GM12891 (cell line): Measurements from ENCODE around the gene LIX1L.

ENCODE experiments used
- DNase-seq: peaks from one replicate; pipeline ENCODE4 v3.0.0; 2011; ENCODE audit warnings: low spot score; ENCODE audit not compliant: insufficient read length
- FAIRE-seq: peaks from 2 replicates; lab custom pipeline; 2011; peaks lifted over from hg19 to GRCh38; lab: Jason Lieb, UNC
- PAX5 ChIP-seq: IDR thresholded peaks from 2 replicates; pipeline ENCODE4 v1.6.1; 2011; ENCODE audit warnings: low read length, moderate library complexity, mild to moderate bottlenecking; ENCODE audit not compliant: insufficient read depth, severe bottlenecking
- POLR2A ChIP-seq: IDR thresholded peaks from 2 replicates; pipeline ENCODE4 v1.6.1; 2011; ENCODE audit warnings: low read depth, low read length, control low read depth
- POLR2AphosphoS5 ChIP-seq: IDR thresholded peaks from 2 replicates; pipeline ENCODE4 v1.6.1; 2011; ENCODE audit warnings: low read depth, low read length, control low read depth
- POU2F2 ChIP-seq: IDR thresholded peaks from 2 replicates; pipeline ENCODE4 v1.6.1; 2011; ENCODE audit warnings: low read depth, mild to moderate bottlenecking, control low read depth, low read length, moderate library complexity
- SPI1 ChIP-seq: IDR thresholded peaks from 2 replicates; pipeline ENCODE4 v1.6.1; 2011; ENCODE audit warnings: low read depth, low read length, control low read depth
- TAF1 ChIP-seq: IDR thresholded peaks from 2 replicates; pipeline ENCODE4 v1.6.1; 2011; ENCODE audit warnings: low read depth, low read length, control low read depth

The LIX1L gene

DNA sequence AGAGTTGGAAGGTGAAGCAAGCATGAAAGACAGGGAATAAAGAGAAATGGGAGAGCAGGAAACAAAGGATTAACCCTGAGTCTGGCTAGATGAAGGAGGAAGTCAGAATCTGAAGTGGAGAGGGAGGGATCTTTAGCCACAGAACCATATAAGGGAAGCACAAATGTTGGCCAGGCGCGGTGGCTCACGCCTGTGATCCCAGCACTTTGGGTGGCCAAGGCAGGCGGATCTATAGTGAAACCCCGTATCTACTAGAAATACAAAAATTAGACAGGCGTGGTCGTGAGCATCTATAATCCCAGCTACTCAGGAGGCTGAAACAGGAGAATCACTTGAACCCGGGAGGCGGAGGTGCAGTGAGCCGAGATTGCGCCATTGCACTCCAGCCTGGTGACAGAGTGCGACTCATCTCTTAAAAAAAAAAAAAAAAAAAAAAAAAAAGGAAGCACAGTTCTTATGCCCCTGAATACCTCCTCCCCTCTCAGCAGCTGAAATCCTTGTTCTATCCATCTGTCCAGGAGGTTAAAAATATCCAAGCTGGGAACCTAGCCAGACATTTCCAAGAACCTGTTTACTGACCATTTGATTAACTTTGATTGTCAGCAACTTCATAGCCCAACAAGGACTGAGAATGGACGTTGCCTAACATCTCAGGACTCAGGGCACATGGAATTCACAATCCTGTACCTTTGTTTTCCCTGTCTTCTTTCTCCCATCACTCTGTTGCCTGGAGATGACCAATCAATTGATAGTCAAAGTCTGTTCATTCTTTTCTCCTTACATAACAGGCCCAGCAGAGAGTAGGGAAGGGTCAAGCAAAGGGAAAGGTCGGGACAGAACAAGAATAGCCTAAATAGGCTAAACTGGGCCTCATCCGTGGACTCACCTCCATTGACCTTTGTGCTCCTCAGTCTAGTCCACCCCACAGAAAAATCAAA lies 28.0 kb upstream of the LIX1L start:
- FAIRE-seq: no peak
- DNase-seq: no peak
- TF ChIP-seq POU2F2 (no peak), PAX5 (no peak), SPI1 (no peak), POLR2AphosphoS5 (no peak), TAF1 (no peak), POLR2A (no peak)

DNA sequence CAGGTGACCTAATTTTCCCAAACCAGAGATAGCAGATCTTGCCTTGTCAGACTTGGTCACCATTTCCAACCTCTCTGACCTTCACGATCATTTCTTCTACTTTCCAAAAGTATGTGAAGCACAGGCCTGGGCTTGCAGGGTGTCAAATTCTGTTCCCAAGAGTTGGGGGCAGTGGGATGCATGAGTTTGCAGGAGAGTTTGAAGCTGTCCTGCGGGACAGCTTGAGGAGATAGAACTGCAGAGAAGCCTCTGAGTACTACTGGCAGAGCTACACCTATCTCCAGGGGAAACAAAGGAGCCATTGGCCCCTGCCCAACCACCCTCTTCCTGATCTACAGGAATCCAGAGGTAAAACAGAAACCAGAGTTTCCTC lies 27.3 kb upstream of the LIX1L start:
- no peak for DNase-seq
- FAIRE-seq: no peak
- no peak for TF ChIP-seq SPI1
- no peak for TF ChIP-seq POLR2AphosphoS5
- no peak for TF ChIP-seq POU2F2
- no peak for TF ChIP-seq PAX5
- no peak for TF ChIP-seq TAF1
- TF ChIP-seq POLR2A: no peak

DNA sequence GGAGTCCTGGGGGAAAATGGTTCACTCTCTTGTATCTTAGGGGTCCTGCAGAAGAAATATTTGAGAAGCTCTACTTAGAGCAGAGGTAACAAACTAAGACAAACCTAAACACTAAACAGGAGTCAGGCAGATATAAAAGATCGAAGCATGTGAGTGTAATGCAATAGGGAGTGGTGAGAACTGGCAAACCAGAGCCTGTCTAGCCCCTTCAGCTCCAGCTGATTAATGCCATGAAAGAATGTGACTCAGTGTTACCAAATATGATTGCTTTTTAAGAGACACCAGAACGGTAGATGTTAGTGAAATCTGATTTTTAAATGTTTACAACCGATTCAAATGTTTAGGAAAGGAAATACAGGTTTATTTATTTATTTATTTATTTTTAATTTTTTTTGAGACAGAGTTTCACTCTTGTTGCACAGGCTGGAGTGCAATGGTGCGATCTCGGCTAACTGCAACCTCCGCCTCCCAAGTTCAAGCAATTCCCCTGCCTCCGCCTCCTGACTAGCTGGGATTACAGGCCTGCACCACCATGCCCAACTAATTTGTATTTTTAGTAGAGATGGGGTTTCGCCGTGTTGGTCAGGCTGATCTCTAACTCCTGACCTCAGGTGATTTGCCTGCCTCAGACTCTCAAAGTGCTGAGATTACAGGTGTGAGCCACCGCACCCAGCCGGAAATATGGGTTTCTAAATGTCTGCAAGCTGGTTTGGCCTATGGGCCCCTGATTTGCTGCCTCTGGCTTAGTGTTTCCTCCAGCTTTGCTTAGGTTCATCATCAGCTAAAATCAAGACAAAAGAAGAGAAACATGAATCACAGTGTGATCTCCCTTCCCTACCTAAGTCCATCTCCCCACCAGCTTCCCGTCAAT lies 26.4 kb upstream of the LIX1L start:
- FAIRE-seq: no peak
- DNase-seq: no peak
- TF ChIP-seq POLR2A (no peak), TAF1 (no peak), POLR2AphosphoS5 (no peak), POU2F2 (no peak), SPI1 (no peak), PAX5 (no peak)

DNA sequence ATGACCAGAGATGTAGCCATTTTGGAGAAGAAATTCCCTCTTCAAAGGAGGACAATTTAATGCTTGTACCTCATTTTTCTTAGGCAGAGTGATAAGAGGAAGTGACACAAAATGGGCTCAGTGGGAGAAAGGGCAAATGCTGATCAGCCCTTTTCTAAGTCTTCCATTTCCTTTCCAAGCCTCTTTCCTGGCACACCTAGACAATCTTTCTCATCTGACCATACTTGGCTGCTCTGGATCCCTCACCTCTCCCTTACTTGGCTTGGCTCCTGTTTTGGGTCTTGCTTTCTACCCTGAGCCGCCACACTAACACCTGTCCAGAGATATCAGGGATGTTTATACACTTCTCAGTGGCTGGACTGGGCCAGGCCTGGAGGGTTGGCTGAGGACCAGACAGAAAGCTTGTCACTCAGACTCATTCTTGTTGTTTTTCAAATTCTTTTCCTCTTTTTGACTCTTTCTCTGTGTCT lies 25.4 kb upstream of the LIX1L start:
- DNase-seq (no peak), FAIRE-seq (no peak)

DNA sequence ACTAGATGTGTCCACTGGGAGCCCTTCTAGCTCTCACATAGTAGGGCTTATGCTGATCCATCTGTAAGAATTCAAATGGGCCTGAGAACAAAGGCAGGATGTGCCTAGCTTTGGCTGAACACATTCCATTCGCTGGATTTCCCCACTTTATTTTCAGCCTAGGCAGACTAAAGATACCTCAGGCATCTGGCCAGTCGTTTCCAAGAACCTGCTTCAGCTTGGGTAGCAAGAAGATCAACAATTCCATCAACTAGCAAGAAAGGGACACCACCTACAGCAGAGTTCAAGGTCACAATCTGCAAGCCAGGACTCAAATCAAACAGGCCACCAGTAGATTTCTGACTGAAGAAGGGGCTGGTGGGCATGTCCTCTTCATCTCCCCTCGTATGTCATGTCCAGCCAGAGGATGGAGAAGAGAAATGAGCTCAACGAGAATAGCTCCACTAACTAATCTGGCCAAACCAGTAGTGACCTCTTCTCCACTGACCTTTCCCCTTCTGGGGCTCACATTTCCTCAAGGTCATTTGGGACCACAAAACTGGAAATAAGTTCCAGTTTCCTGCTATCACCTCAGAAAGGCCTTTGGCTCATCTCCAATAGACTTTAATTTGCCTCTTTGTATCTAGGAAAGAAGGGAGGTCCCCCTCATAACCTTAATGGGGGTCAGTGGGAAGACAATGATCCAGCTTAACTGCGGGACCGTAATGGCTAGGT lies 24.4 kb upstream of the LIX1L start:
- FAIRE-seq: no peak
- DNase-seq: no peak
- TF ChIP-seq TAF1 (no peak), SPI1 (no peak), PAX5 (no peak), POU2F2 (no peak), POLR2AphosphoS5 (no peak), POLR2A (no peak)

More for the DNA sequence above, 25.4 kb upstream of the LIX1L start:
- TF ChIP-seq POLR2AphosphoS5 (no peak), TAF1 (no peak), SPI1 (peak; percentile 92), PAX5 (no peak)

DNA sequence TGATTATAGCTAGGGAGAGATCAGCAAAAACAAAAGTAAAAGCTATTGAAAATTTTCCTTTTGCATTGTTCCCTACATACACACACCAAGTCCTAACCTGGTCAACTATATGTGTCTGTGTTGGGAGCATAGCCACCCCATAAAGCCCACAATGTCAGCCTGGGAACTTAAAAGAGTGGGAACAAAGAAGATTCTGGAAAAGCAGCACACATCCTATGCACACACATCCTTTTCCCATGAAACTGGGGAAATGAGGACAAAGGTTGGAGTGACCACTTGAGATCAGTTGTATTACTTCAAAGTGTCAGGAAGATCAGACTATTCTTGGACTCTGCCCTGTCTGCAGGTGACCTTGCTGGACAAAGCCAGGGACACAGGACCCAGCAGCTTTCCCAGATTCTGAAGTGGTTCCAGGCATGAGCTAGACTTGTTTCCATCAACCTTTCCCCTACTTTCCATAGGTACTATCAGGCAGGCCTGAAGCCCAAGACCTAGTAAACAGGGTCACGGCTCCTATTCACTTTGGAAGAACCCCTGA lies 22.7 kb upstream of the LIX1L start:
- TF ChIP-seq SPI1 (no peak), POU2F2 (no peak), POLR2A (no peak), TAF1 (no peak), POLR2AphosphoS5 (no peak), PAX5 (no peak)
- DNase-seq (no peak), FAIRE-seq (no peak)

DNA sequence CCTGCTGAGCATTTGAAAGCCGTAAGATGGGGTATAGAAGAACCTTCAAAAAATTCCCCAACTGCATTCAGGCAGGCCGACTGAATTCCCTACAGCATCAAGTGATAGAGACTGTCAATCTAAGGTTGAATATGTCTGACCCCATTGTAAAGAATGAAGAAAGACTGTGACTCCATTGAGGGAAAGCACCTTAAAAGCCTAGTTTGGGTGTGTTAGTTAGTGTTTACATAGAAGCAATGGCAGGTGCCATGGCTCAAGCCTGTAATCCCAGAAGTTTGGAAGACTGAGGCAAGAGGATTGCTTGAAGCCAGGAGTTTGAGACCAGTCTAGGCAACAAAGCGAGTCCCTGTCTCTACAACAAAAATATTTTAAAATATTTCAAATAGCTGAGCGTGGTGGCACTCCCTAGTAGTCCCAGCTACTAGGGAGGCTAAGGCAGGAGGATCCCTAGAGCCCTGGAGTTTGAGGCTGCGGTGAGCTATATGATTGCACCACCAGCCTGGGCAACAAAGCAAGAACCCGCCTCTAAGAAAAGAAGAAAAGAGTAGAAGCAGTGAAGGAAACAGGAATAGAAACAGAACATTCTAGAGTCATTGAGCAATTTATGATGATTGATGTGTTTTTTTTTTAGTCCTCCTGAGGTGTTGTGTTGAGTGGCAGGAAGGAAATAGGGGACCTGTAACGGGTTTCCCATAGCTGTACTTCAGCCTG lies 22.1 kb upstream of the LIX1L start:
- FAIRE-seq (no peak), DNase-seq (no peak)
- TF ChIP-seq POLR2A (no peak), SPI1 (peak; percentile 26), POLR2AphosphoS5 (no peak), TAF1 (no peak)

DNA sequence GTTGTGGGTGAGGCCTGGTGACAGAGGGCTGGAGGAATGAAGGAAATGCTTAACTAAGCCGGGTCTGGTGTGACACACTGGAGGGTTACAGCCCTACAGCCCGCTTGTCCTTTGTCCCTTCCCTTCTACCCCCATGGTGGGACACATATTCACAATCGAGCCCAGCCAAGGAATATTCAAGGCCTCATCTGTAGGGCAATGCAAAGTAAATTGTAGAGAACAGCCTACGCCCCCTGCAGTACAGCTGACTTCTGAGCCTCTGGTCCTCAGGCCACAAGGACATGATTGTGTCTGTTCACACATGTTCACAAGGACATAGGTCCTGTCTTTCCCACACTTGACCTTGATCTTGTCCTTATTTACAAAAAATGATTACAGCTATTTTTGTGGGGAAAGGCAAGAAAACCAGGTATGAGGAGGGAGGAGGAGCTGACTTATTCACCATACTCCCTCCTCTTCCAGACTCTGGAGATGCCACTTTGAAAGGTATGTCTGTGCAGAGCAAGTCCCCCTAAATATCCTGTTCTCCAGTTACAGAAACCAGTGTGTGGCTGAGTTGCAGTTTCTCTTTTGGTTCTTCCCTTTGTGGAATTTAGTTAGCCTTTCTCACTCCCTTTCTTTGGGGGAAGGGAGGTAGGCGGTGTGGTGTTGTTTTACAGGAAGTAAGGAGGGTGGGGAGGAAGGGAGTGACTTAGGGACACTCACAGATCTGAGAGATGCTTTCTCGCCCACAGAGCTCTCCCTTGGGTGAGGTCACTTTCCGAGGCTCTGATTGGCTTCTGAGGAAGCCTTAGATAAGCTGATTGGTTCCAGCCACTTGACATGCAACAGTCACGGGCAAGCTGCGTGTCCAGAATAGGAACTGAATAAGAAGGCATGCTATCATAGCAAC lies 21.3 kb upstream of the LIX1L start:
- FAIRE-seq (peak; percentile 87), DNase-seq (no peak)
- TF ChIP-seq POLR2A (no peak), POU2F2 (peak; percentile 52; the same call in 1 of the 2 replicates), PAX5 (no peak), TAF1 (no peak), SPI1 (peak; percentile 75), POLR2AphosphoS5 (no peak)
